Calu3 (cell line): ENCODE measurements around the gene NXN. TPM values are rescaled to one million over a fixed set of nuclear protein-coding genes. Genes with fewer than 3 reads are reported as not detected.

Experiments used
- BruUV-seq: library from RNA; stranded (reverse); fragments of 400-500 nt; replicated peaks from 2 replicates; lab custom pipeline; 2021; lab: Mats Ljungman, UMichigan
- CTCF ChIA-PET: fragments of 300-600 bp; sonication (Branson Sonifier 250); formaldehyde crosslinking; loops from one replicate; lab custom pipeline; 2022; ENCODE audit warnings: antibody characterized with exemption; lab: Charles Lee
- DNase-seq: peaks from one replicate; pipeline ENCODE4 v3.0.0; 2022
- H3K27ac Mint-ChIP-seq: one replicate; pipeline ENCODE4 v1.8.0; 2022; ENCODE audit warnings: mixed read lengths; ENCODE audit not compliant: unreplicated experiment
- H3K27me3 Mint-ChIP-seq: one replicate; pipeline ENCODE4 v1.8.0; 2022; ENCODE audit warnings: mixed read lengths; ENCODE audit not compliant: unreplicated experiment
- H3K36me3 Mint-ChIP-seq: one replicate; pipeline ENCODE4 v1.8.0; 2022; ENCODE audit warnings: mild to moderate bottlenecking, moderate library complexity, mixed read lengths; ENCODE audit not compliant: insufficient read depth, unreplicated experiment
- H3K4me1 Mint-ChIP-seq: one replicate; pipeline ENCODE4 v1.8.0; 2022; ENCODE audit warnings: mild to moderate bottlenecking, low read depth, mixed read lengths; ENCODE audit not compliant: unreplicated experiment
- H3K4me3 Mint-ChIP-seq: one replicate; pipeline ENCODE4 v1.8.0; 2022; ENCODE audit warnings: mild to moderate bottlenecking, low read depth, moderate library complexity, mixed read lengths; ENCODE audit not compliant: unreplicated experiment
- H3K9me3 Mint-ChIP-seq: one replicate; pipeline ENCODE4 v1.8.0; 2022; ENCODE audit warnings: low read depth, mixed read lengths; ENCODE audit not compliant: unreplicated experiment
- CTCF ChIP-seq: fragments of 200-600 bp; IDR thresholded peaks from one replicate; pipeline ENCODE4 v1.8.0; 2022; ENCODE audit warnings: antibody characterized with exemption; ENCODE audit not compliant: unreplicated experiment
- intact Hi-C: fragments of 100-400 bp; cut with micrococcal nuclease; formaldehyde crosslinking; loops from one replicate; pipeline ENCODE4 v1.10.0; 2022; ENCODE audit not compliant: unreplicated experiment
- total RNA-seq: library from RNA; stranded (reverse); gene quantifications from 2 replicates; pipeline ENCODE4 v1.2.3, GENCODE V29; 2022

NXN gene
- total RNA-seq, 1 experiment from 2014 or later = 1.8 TPM

GRCh38 chr17:979212-979538 is 401 bp downstream of the NXN start:
- H3K27ac Mint-ChIP-seq = no peak overlapping the region
- peaks cover 5% of the 10 kb centered on the region for H3K36me3 Mint-ChIP-seq
- CTCF ChIA-PET = interaction anchor here (1.0 to 1.1 kb wide), 3 partner anchors 45 to 184 kb away, joined by 3 to 4 read pairs (median 3); no protein-coding TSS in a partner anchor
- no peaks in the 10 kb centered on the region for H3K4me1 Mint-ChIP-seq
- TF ChIP-seq CTCF = no peak
- H3K27me3 Mint-ChIP-seq = peaks cover 11% of the 10 kb centered on the region
- no peak for DNase-seq
- no TSS peak for BruUV-seq
- intact Hi-C loops = no loop called here
- H3K4me3 Mint-ChIP-seq = peak overlapping the region; percentile 73
- H3K9me3 Mint-ChIP-seq = no peaks in the 10 kb centered on the region

GRCh38 chr17:978103-979093 is 1.2 kb downstream of the NXN start:
- Mint-ChIP-seq H3K4me3 (peak overlapping the region; percentile 46), H3K4me1 (peaks cover under 1% of the 10 kb centered on the region), H3K36me3 (peaks cover 5% of the 10 kb centered on the region), H3K9me3 (no peaks in the 10 kb centered on the region), H3K27ac (no peak overlapping the region), H3K27me3 (peaks cover 11% of the 10 kb centered on the region)
- TF ChIP-seq CTCF = no peak
- no peak for DNase-seq
- CTCF ChIA-PET = no interaction called here
- intact Hi-C loops = no loop called here
- BruUV-seq = no TSS peak

GRCh38 chr17:977166-977565 is 2.4 kb downstream of the NXN start:
- no peak for DNase-seq
- Mint-ChIP-seq H3K4me1 (peaks cover 6% of the 10 kb centered on the region), H3K36me3 (peaks cover 5% of the 10 kb centered on the region)

GRCh38 chr17:976312-976711 is 3.3 kb downstream of the NXN start:
- TF ChIP-seq CTCF = no peak
- Mint-ChIP-seq H3K9me3 (no peaks in the 10 kb centered on the region), H3K36me3 (peaks cover 5% of the 10 kb centered on the region), H3K27ac (no peak overlapping the region), H3K4me3 (no peak overlapping the region), H3K27me3 (peaks cover 11% of the 10 kb centered on the region), H3K4me1 (peaks cover 6% of the 10 kb centered on the region)
- DNase-seq = no peak
- intact Hi-C loops = no loop called here
- no TSS peak for BruUV-seq
- CTCF ChIA-PET = interaction anchor here (0.7 kb wide), 1 partner anchor 283 kb away, joined by 3 read pairs; no protein-coding TSS in a partner anchor

More at GRCh38 chr17:977166-977565, 2.4 kb downstream of the NXN start:
- CTCF ChIA-PET = no interaction called here
- TF ChIP-seq CTCF = no peak
- Mint-ChIP-seq H3K9me3 (no peaks in the 10 kb centered on the region), H3K27me3 (peaks cover 11% of the 10 kb centered on the region), H3K4me3 (no peak overlapping the region), H3K27ac (no peak overlapping the region)
- BruUV-seq = no TSS peak
- intact Hi-C loops = no loop called here
